GM12874 (cell line): ENCODE data around the gene NTNG2.

Source experiments
- TF ChIP-seq, protein P1 (sequence below): IDR thresholded peaks from 2 replicates; pipeline ENCODE4 v1.5.1; 2011; ENCODE audit warnings: low read depth, mild to moderate bottlenecking, control low read depth, low read length, moderate library complexity; ENCODE audit not compliant: insufficient read depth

NTNG2 gene

DNA sequence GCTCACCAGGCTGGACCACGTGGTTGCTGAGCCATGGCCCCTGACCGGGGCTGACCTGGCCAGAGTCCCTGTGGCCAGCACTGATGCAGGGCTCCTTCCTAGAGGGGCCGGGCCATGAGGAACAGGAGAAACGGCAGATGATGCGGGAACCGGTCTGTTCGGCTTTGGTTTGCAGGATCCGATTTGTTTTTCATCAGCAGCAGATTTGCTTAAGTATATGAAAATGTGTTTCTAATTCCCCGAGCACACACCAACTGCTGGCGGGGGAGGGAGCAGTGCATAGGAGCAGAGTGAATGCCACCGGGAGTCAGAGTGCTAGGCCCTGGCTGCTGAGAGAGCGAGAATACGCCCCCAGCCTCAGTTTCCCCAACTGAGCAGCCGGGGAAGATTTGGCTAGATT lies 13.6 kb downstream of the NTNG2 start:
- TF ChIP-seq, protein P1, sequence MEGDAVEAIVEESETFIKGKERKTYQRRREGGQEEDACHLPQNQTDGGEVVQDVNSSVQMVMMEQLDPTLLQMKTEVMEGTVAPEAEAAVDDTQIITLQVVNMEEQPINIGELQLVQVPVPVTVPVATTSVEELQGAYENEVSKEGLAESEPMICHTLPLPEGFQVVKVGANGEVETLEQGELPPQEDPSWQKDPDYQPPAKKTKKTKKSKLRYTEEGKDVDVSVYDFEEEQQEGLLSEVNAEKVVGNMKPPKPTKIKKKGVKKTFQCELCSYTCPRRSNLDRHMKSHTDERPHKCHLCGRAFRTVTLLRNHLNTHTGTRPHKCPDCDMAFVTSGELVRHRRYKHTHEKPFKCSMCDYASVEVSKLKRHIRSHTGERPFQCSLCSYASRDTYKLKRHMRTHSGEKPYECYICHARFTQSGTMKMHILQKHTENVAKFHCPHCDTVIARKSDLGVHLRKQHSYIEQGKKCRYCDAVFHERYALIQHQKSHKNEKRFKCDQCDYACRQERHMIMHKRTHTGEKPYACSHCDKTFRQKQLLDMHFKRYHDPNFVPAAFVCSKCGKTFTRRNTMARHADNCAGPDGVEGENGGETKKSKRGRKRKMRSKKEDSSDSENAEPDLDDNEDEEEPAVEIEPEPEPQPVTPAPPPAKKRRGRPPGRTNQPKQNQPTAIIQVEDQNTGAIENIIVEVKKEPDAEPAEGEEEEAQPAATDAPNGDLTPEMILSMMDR: no peak

DNA sequence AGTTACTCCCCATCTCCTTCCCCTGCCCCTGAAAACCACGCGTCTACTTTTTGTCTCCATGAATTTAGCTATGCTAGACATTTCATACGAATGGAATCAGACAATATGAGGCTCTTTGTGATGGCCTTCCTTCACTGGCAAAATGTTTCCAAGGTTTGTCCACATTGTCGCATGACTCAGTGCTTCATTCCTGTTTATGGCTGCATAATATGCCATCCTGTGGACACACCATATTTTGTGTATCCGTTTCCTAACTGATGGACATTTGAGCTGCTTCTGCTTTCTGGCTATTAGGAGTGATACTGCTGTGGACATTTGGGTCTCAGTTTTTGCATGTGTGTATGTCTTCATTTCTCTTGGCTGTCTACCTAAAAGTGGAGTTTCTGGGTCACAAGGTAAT lies 14.5 kb downstream of the NTNG2 start:
- TF ChIP-seq, protein P1: no peak

GRCh38 chr9:132181796-132182313 lies 20.0 kb downstream of the NTNG2 start:
- TF ChIP-seq, protein P1: no peak

- TF ChIP-seq, protein P1: no peak
These were observed 20.6 kb downstream of the NTNG2 start for GRCh38 chr9:132182314-132183091.

- TF ChIP-seq, protein P1: no peak
These were observed 21.3 kb downstream of the NTNG2 start for GRCh38 chr9:132183134-132183533.

DNA sequence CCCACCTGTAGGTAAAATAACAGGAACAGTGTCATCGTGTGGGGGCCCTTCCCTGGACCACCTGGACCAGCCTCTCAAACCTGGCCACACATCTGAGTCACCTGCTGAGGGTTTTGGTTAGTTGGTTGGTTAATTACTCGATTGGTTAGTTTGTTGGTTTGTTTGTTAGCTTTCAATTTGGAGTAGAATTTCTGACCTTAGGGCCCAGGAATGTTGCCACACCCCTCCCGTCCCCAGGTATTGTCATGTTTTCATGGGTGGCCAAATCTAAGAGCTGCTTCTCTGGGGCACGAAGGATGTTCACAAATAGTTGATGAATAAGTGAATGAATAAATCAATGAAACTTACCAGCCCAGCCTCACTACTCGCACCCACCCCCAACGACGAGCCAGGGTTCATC lies 21.9 kb downstream of the NTNG2 start:
- TF ChIP-seq, protein P1: no peak

GRCh38 chr9:132184124-132184523 lies 22.3 kb downstream of the NTNG2 start:
- TF ChIP-seq, protein P1: no peak
